ENCODE results near the gene ABCA12. TPM values are rescaled to one million over a fixed set of nuclear protein-coding genes. Genes with fewer than 3 reads are reported as not detected.
"Not testable (repeated sequence)": the region's sequence is repeated elsewhere in the genome, so short reads cannot be mapped to it uniquely, and the experiment has no call there.

Gene ABCA12
- total and polyA plus RNA-seq, 2 of the 13 experiments (the other 11 are each of a cell fraction or from before 2014, with no cell fraction given): 0.02 to 0.07 TPM

DNA sequence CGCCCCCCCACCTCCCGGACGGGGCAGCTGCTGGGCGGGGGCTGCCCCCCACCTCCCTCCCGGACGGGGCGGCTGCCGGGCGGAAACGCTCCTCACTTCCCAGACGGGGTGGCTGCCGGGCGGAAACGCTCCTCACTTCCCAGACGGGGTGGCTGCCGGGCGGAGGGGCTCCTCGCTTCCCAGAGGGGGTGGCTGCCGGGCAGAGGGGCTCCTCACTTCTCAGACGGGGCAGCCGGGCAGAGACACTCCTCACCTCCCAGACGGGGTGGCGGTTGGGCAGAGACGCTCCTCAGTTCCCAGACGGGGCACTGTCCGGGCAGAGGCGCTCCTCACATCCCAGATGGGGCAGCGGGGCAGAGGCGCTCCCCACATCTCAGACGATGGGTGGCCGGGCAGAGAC is 24.9 kb upstream of the ABCA12 start:
- CTCF ChIA-PET (ENCODE audit: low intra/inter-chr PET ratio, low total read pairs); H3K79me2 ChIP-seq (ENCODE audit: insufficient read depth, low read length); H3K36me3 ChIP-seq (replicated peaks in 1 of 2; ENCODE audit: control insufficient read depth in 1 of 2, insufficient read depth in 2 of 2, low read length in 2 of 2); H3K4me2 ChIP-seq (ENCODE audit: low read depth, low read length); H2AFZ ChIP-seq (ENCODE audit: low read length); POLR2A ChIA-PET; ATAC-seq; H3K9ac ChIP-seq (ENCODE audit: insufficient read depth, low read depth, low read length); BruUV-seq (replicated peaks); H3K9me3 ChIP-seq (ENCODE audit: low read length); FAIRE-seq; in situ Hi-C loops (cut with HindIII; ENCODE audit: extremely low pct_ligation_motif_present, low pct_unique_long_range_greater_than_20kb); intact Hi-C loops (cut with micrococcal nuclease; ENCODE audit: unreplicated experiment); H3K4me1 ChIP-seq (ENCODE audit: insufficient read depth, low read length); H4K20me1 ChIP-seq (ENCODE audit: insufficient read depth, low read length); DNase-seq (ENCODE audit: low spot score); H3K4me3 ChIP-seq (replicated peaks in 1 of 3; ENCODE audit: insufficient read depth in 1 of 3, low read depth in 2 of 3, low read length in 3 of 3); H3K27ac ChIP-seq (ENCODE audit: extremely low read length, insufficient read depth, low read length): not testable (repeated sequence)
- 64% methylated on average over 11 of the region's 31 CpGs for WGBS (ENCODE audit: low lambda C conversion rate)
- H3K27me3 ChIP-seq (ENCODE audit: control insufficient read depth in 1 of 2, insufficient read depth in 2 of 2, low read length in 2 of 2): peaks cover 0 to 10% of the 10 kb centered on the region in 2 experiments; a peak in 2 of 5 replicates

DNA sequence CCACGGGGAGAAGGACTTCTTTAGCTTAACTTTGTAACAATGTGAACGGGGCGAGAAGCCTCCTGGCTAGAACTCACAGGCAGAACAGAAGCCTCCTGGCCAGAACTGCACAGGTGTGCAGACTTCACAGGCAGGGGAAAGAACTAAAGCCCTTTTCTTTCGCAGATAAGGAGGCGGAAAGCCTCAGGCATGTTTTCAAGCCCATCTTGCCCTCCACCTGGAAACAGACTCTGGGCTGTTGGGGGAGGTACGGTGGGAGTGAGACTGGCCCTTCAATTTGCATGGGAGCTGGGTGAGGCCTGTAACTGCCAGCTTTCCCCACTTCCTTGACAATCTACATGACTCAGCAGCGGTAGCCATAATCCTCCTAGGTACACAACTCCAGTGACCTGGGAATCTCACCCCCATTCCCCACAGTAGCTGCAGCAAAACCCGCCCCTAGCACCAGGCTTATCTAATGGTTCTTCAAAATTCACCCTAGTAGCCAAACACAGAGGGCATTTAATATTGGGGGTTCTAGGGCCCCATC is 22.9 kb upstream of the ABCA12 start:
- in situ Hi-C loops (cut with HindIII; ENCODE audit: extremely low pct_ligation_motif_present, low pct_unique_long_range_greater_than_20kb): no loop called here
- no peaks in the 10 kb centered on the region for H3K36me3 ChIP-seq (replicated peaks in 1 of 2; ENCODE audit: control insufficient read depth in 1 of 2, insufficient read depth in 2 of 2, low read length in 2 of 2)
- H3K4me2 ChIP-seq (ENCODE audit: low read depth, low read length): no peak overlapping the region
- BruUV-seq (replicated peaks): no TSS peak
- no peaks in the 10 kb centered on the region for H4K20me1 ChIP-seq (ENCODE audit: insufficient read depth, low read length)
- no peak overlapping the region for H3K9ac ChIP-seq (ENCODE audit: insufficient read depth, low read depth, low read length)
- no peak overlapping the region for H2AFZ ChIP-seq (ENCODE audit: low read length)
- ChIA-PET POLR2A (no interaction called here), CTCF (ENCODE audit: low intra/inter-chr PET ratio, low total read pairs) (no interaction called here)
- H3K79me2 ChIP-seq (ENCODE audit: insufficient read depth, low read length): no peaks in the 10 kb centered on the region
- no peaks in the 10 kb centered on the region for H3K9me3 ChIP-seq (ENCODE audit: low read length)
- no peak overlapping the region for H3K4me3 ChIP-seq (replicated peaks in 1 of 3; ENCODE audit: insufficient read depth in 1 of 3, low read depth in 2 of 3, low read length in 3 of 3)
- H3K27ac ChIP-seq (ENCODE audit: extremely low read length, insufficient read depth, low read length): no peak overlapping the region
- 58% methylated on average over 8 of the region's 8 CpGs for WGBS (ENCODE audit: low lambda C conversion rate)
- TF ChIP-seq SP2 (CRISPR knock-in tag; IDR thresholded peaks at IDR 0.05): no peak
- H3K4me1 ChIP-seq (ENCODE audit: insufficient read depth, low read length): no peaks in the 10 kb centered on the region
- intact Hi-C loops (cut with micrococcal nuclease; ENCODE audit: unreplicated experiment): no loop called here
- ATAC-seq (peak; percentile 56), DNase-seq (ENCODE audit: low spot score) (no peak), FAIRE-seq (no peak)
- peaks cover 0 to 10% of the 10 kb centered on the region in 2 experiments; a peak in 1 of 5 replicates for H3K27me3 ChIP-seq (ENCODE audit: control insufficient read depth in 1 of 2, insufficient read depth in 2 of 2, low read length in 2 of 2)

DNA sequence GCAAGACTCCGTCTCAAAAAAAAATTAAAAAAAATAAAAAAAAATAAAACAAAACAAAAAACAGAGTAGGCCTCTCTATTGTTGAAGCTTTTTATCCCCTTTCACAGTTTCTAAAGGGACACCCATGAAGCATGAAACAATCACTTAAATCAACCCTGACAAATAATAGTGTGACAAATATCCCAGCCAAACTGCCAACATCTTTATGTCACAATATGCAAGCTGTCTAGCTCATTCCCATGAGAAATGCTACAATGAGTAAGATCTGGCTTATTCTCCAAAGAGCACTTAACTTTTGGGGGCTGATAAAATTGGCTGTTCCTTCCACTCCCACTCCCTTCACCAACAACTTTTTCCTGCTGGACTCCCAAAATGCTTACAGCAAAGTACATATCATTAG is 21.7 kb upstream of the ABCA12 start:
- ChIA-PET CTCF (ENCODE audit: low intra/inter-chr PET ratio, low total read pairs) (no interaction called here), POLR2A (no interaction called here)
- Histone ChIP-seq H3K4me2 (ENCODE audit: low read depth, low read length) (no peak overlapping the region), H3K36me3 (replicated peaks in 1 of 2; ENCODE audit: control insufficient read depth in 1 of 2, insufficient read depth in 2 of 2, low read length in 2 of 2) (no peaks in the 10 kb centered on the region), H3K27ac (ENCODE audit: extremely low read length, insufficient read depth, low read length) (no peak overlapping the region), H3K79me2 (ENCODE audit: insufficient read depth, low read length) (no peaks in the 10 kb centered on the region), H2AFZ (ENCODE audit: low read length) (no peak overlapping the region), H3K4me3 (replicated peaks in 1 of 3; ENCODE audit: insufficient read depth in 1 of 3, low read depth in 2 of 3, low read length in 3 of 3) (no peak overlapping the region), H3K27me3 (ENCODE audit: control insufficient read depth in 1 of 2, insufficient read depth in 2 of 2, low read length in 2 of 2) (peaks cover 0 to 10% of the 10 kb centered on the region in 2 experiments; a peak in 1 of 5 replicates), H3K9ac (ENCODE audit: insufficient read depth, low read depth, low read length) (no peak overlapping the region), H4K20me1 (ENCODE audit: insufficient read depth, low read length) (no peaks in the 10 kb centered on the region), H3K4me1 (ENCODE audit: insufficient read depth, low read length) (no peaks in the 10 kb centered on the region), H3K9me3 (ENCODE audit: low read length) (no peaks in the 10 kb centered on the region)
- DNase-seq (ENCODE audit: low spot score) (no peak), ATAC-seq (no peak), FAIRE-seq (no peak)
- no TSS peak for BruUV-seq (replicated peaks)
- intact Hi-C loops (cut with micrococcal nuclease; ENCODE audit: unreplicated experiment) (no loop called here), in situ Hi-C loops (cut with HindIII; ENCODE audit: extremely low pct_ligation_motif_present, low pct_unique_long_range_greater_than_20kb) (no loop called here)
- WGBS (ENCODE audit: low lambda C conversion rate): 85% methylated on average over 1 of the region's 1 CpG
- no peak for TF ChIP-seq CENPX (CRISPR knock-in tag; IDR thresholded peaks at IDR 0.05)
- no peak for TF ChIP-seq ZNF33A (CRISPR knock-in tag; IDR thresholded peaks at IDR 0.05; ENCODE audit: borderline replicate concordance)
- TF ChIP-seq, protein P1, sequence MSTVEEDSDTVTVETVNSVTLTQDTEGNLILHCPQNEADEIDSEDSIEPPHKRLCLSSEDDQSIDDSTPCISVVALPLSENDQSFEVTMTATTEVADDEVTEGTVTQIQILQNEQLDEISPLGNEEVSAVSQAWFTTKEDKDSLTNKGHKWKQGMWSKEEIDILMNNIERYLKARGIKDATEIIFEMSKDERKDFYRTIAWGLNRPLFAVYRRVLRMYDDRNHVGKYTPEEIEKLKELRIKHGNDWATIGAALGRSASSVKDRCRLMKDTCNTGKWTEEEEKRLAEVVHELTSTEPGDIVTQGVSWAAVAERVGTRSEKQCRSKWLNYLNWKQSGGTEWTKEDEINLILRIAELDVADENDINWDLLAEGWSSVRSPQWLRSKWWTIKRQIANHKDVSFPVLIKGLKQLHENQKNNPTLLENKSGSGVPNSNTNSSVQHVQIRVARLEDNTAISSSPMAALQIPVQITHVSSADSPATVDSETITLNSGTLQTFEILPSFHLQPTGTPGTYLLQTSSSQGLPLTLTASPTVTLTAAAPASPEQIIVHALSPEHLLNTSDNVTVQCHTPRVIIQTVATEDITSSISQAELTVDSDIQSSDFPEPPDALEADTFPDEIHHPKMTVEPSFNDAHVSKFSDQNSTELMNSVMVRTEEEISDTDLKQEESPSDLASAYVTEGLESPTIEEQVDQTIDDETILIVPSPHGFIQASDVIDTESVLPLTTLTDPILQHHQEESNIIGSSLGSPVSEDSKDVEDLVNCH (CRISPR knock-in tag; IDR thresholded peaks at IDR 0.05): no peak
- TF ChIP-seq PAWR (CRISPR knock-in tag; IDR thresholded peaks at IDR 0.05; ENCODE audit: borderline replicate concordance): no peak
- TF ChIP-seq ELF3 (CRISPR knock-in tag; IDR thresholded peaks at IDR 0.05): no peak
- TF ChIP-seq, protein P2, sequence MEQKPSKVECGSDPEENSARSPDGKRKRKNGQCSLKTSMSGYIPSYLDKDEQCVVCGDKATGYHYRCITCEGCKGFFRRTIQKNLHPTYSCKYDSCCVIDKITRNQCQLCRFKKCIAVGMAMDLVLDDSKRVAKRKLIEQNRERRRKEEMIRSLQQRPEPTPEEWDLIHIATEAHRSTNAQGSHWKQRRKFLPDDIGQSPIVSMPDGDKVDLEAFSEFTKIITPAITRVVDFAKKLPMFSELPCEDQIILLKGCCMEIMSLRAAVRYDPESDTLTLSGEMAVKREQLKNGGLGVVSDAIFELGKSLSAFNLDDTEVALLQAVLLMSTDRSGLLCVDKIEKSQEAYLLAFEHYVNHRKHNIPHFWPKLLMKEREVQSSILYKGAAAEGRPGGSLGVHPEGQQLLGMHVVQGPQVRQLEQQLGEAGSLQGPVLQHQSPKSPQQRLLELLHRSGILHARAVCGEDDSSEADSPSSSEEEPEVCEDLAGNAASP (CRISPR knock-in tag; IDR thresholded peaks at IDR 0.05; ENCODE audit: borderline replicate concordance): no peak
- TF ChIP-seq SAP130 (CRISPR knock-in tag; IDR thresholded peaks at IDR 0.05; ENCODE audit: low read depth): no peak
- no peak for TF ChIP-seq ZNF879 (CRISPR knock-in tag; IDR thresholded peaks at IDR 0.05)

Measured in HepG2 (cell line).